Fibroblast of mammary gland (primary cell): Measurements from ENCODE around the gene HDLBP.

Source experiments
- DNase-seq: peaks from one replicate; pipeline ENCODE4 v3.0.0-alpha.2; 2010; ENCODE audit warnings: low read depth
- H3K4me3 ChIP-seq: 2 replicates; pipeline ENCODE4 v1.5.1; 2011; ENCODE audit warnings: low read depth, mild to moderate bottlenecking, low read length, moderate library complexity; ENCODE audit not compliant: control insufficient read depth
- CTCF ChIP-seq: conservative IDR thresholded peaks from 2 replicates; pipeline ENCODE4 v1.5.1; 2011; ENCODE audit warnings: low read depth, low read length, inconsistent platforms; ENCODE audit not compliant: control insufficient read depth, insufficient read depth

HDLBP gene

DNA sequence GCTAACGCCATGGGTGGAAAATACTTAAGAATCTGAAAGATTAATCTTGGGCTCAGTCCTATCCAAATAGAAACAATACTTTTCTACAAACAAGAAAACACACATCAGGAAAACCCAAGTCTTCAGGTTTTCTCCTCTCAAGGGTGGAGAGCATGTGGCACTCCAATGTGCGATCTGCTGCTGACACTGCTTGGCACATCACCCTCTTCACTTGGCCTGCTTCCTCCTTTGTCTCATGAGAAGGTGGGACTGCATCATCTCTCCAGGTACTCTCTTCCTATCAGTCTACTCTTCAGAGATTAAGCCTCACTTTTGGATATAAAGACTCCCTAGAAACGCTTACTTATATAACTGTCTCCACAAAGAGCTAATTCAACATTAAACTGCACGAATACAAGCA, 26.4 kb downstream of the HDLBP start:
- H3K4me3 ChIP-seq, result no peak overlapping the region
- TF ChIP-seq CTCF, result no peak
- DNase-seq, result no peak

DNA sequence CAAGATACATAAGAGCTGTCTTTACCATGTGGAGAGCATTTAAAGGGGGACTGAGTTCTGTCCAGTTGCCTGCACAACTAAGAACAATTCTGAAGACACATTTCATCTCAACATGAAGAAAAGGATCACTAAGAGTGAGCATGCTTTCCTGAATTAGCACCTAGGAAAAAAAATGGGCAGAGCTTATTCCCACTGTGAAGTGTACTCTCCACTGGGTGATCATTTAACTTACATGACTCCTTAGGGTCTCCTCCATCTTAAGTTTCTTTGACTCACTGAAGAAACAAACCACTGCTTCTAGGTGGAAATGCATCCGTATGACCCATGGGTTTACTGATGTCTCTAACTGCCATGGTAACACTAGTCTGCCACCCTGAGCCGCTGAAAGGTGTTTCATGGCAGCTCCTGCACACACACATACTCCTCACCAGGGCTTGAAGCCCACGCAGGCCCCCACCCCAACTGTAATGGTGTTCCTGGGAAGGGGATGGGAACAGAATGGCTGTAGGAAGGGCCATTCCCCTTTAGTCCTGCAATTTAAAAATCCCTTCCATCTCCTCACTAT, 27.1 kb downstream of the HDLBP start:
- no peak for TF ChIP-seq CTCF
- H3K4me3 ChIP-seq, result no peak overlapping the region

DNA sequence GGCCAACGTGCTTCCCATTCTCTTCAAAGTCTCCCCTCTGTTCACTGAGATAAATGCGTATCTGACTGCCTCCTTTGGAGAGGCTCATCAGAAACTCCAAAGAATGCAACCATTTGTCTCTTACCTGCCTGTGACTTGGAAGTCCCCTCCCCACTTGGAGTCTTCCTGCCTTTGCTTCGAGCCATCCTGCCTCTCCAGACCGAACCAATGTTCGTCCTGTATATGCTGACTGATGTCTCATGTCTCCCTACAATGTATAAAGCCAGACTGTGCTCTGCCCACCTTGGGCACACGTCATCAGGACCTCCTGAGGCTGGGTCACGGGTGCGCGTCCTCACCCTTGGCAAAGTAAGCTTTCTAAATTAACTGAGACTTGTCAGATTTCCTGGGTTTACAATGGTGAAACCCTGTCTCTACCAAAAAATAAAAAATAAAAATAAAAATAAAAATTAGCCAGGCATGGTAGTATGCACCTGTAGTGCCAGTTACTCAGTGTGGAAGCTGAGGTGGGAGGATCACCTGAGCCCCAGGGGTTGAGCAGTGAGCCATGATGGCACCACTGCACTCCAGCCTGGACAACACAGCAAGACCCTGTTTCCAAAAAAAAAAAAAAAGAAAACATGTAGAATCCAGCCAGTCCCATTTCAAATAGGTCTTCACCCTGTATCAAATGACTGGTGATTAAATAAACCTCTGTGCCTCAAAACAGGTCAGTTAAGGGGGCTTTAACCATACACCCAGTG, 29.0 kb downstream of the HDLBP start:
- no peak overlapping the region for H3K4me3 ChIP-seq
- TF ChIP-seq CTCF, result no peak
- DNase-seq, result no peak

More for the DNA sequence above, 27.1 kb downstream of the HDLBP start:
- no peak for DNase-seq

DNA sequence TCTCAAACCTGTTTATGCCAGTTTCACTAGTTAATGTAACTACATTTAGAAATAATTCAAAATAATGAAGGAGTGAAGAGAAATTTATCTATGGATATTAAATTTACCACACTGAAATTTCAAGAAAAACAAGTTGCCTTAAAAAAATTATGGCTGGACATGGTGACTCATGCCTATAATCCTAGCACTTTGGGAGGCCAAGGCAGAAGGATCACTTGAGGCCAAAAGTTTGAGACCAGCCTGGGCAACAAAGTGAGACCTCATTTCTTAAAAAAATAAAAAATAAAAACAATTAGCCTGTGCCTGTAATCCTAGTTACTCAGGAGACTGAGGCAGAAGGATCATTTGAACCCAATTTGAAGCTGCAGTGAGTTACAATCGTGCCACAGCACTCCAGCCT, 29.9 kb downstream of the HDLBP start:
- no peak for TF ChIP-seq CTCF
- DNase-seq, result no peak
- H3K4me3 ChIP-seq, result no peak overlapping the region

GRCh38 chr2:241282555-241282954, 32.9 kb downstream of the HDLBP start:
- no peak overlapping the region for H3K4me3 ChIP-seq
- no peak for DNase-seq
- TF ChIP-seq CTCF, result no peak

DNA sequence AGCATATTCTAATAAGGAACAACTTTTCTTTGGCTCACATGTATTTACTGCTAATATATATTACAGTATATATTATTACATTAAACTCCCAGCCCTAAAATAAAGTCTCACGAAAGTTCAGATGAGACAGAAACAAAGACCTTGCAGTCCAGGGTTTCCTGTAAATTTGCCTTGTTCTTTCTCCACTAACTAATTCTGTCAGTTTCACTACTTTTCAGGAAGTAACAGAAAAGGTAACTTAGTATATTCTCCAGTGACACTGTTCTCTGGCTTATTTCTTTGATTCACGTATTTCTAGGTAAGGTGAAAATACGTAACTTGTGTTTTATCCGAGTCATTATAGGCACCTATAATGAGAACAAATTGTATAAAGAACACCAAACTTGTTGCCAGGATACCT, 35.2 kb downstream of the HDLBP start:
- no peak for DNase-seq
- H3K4me3 ChIP-seq, result no peak overlapping the region
- no peak for TF ChIP-seq CTCF
